K562 (cell line): ENCODE measurements around the gene GLIPR1L2.

ENCODE experiments used
- ATF3 ChIP-seq, 2 experiments: fragments of 450-650 bp in 1 of 2; sonication (generic) in 1 of 2; formaldehyde crosslinking in 1 of 2; IDR thresholded peaks in 1 of 2; conservative IDR thresholded peaks in 1 of 2; 2 replicates each; pipeline versions ENCODE4 v1.6.1 to v1.8.1; 2016 to 2023; ENCODE audit warnings: mild to moderate bottlenecking in 2 of 2, moderate library complexity in 2 of 2, inconsistent platforms in 1 of 2, missing genetic modification reagents in 1 of 2
- BRCA1 ChIP-seq, 2 experiments: fragments of 450-650 bp in 1 of 2; sonication (generic) in 1 of 2; formaldehyde crosslinking in 1 of 2; IDR thresholded peaks; 2 replicates each; pipeline versions ENCODE4 v1.5.0 to v1.6.1; 2017 to 2020; ENCODE audit warnings: mild to moderate bottlenecking in 1 of 2, missing genetic modification reagents in 1 of 2
- CEBPB ChIP-seq: fragments of 450-650 bp; IDR thresholded peaks from 2 replicates; pipeline ENCODE4 v1.6.1; 2016; ENCODE audit warnings: missing genetic modification characterization, missing compliant biosample characterization
- CUX1 ChIP-seq: fragments of 200-800 bp; sonication (Bioruptor generic); IDR thresholded peaks from 2 replicates; pipeline ENCODE4 v1.6.1; 2016; ENCODE audit warnings: missing genetic modification characterization, missing compliant biosample characterization
- DNMT1 ChIP-seq: fragments of 450-650 bp; IDR thresholded peaks from 2 replicates; pipeline ENCODE4 v1.6.1; 2016; ENCODE audit warnings: antibody characterized with exemption, mild to moderate bottlenecking
- FOXJ3 ChIP-seq: sonication (generic); formaldehyde crosslinking; IDR thresholded peaks from 2 replicates; pipeline ENCODE4 v1.4.0; 2020; ENCODE audit warnings: mild to moderate bottlenecking, missing genetic modification reagents
- MEF2A ChIP-seq: IDR thresholded peaks from 2 replicates; pipeline ENCODE4 v1.6.1; 2011; ENCODE audit warnings: low read depth, mild to moderate bottlenecking, low read length, moderate library complexity; ENCODE audit not compliant: control insufficient read depth
- MLX ChIP-seq, 2 experiments: fragments of 450-650 bp in 1 of 2; sonication (generic) in 1 of 2; formaldehyde crosslinking; conservative IDR thresholded peaks; 2 replicates each; pipeline versions ENCODE4 v1.4.0 to v1.8.1; 2020 to 2022; ENCODE audit warnings: mild to moderate bottlenecking in 1 of 2, missing genetic modification reagents in 1 of 2
- SMARCC2 ChIP-seq: fragments of 450-650 bp; IDR thresholded peaks from 2 replicates; pipeline ENCODE4 v1.6.1; 2017; ENCODE audit warnings: antibody characterized with exemption, moderate library complexity, mild to moderate bottlenecking, low read depth
- TOE1 ChIP-seq, 2 experiments: fragments of 450-650 bp in 1 of 2; sonication (generic) in 1 of 2; formaldehyde crosslinking in 1 of 2; IDR thresholded peaks; 2 replicates each; pipeline versions ENCODE4 v1.7.1 to v1.8.0; 2016 to 2022; ENCODE audit warnings: borderline replicate concordance in 2 of 2, mild to moderate bottlenecking in 2 of 2, antibody characterized with exemption in 1 of 2, inconsistent platforms in 1 of 2, low read depth in 1 of 2, missing genetic modification reagents in 1 of 2, moderate library complexity in 1 of 2
- USF2 ChIP-seq: sonication (generic); formaldehyde crosslinking; IDR thresholded peaks from 2 replicates; pipeline ENCODE4 v1.5.0; 2020; ENCODE audit warnings: missing genetic modification reagents
- ZBTB26 ChIP-seq: fragments of 450-650 bp; formaldehyde crosslinking; IDR thresholded peaks from 2 replicates; pipeline ENCODE4 v1.4.0; 2022; ENCODE audit warnings: missing genetic modification characterization
- ZNF766 ChIP-seq: fragments of 200-800 bp; sonication (Bioruptor generic); conservative IDR thresholded peaks from 2 replicates; pipeline ENCODE4 v1.6.1; 2016; ENCODE audit warnings: missing genetic modification characterization, missing compliant biosample characterization

- no peak for TF ChIP-seq ZNF766
- no peak for TF ChIP-seq DNMT1
- no peak for TF ChIP-seq ATF3 (IDR thresholded peaks at IDR 0.05)
- no peak for TF ChIP-seq ATF3 (CRISPR knock-in tag; conservative IDR thresholded peaks at IDR 0.05)
- TF ChIP-seq BRCA1 (IDR thresholded peaks at IDR 0.05) = no peak
- no peak for TF ChIP-seq BRCA1 (CRISPR knock-in tag; IDR thresholded peaks at IDR 0.05)
- no peak for TF ChIP-seq USF2 (CRISPR knock-in tag)
- no peak for TF ChIP-seq MLX (CRISPR knock-in tag; conservative IDR thresholded peaks at IDR 0.05)
- TF ChIP-seq FOXJ3 (CRISPR knock-in tag) = no peak
- TF ChIP-seq CUX1 (CRISPR knock-in tag) = no peak
- no peak for TF ChIP-seq MEF2A
- TF ChIP-seq ZBTB26 (CRISPR knock-in tag) = no peak
- no peak for TF ChIP-seq TOE1 (IDR thresholded peaks at IDR 0.05; ENCODE audit: borderline replicate concordance)
- TF ChIP-seq TOE1 (CRISPR knock-in tag; IDR thresholded peaks at IDR 0.05; ENCODE audit: borderline replicate concordance, low read depth) = no peak
- TF ChIP-seq CEBPB (tag) = no peak
- no peak for TF ChIP-seq SMARCC2
These were observed 15.9 kb upstream of the GLIPR1L2 start for GRCh38 chr12:75374971-75375370.
